HPDE6-E6E7 (cell line): ENCODE results near the gene KCND3.

Experiments used
- DNase-seq: peaks from one replicate; pipeline ENCODE4 v3.0.0; 2011; ENCODE audit warnings: missing footprints; ENCODE audit errors: extremely low spot score

Gene KCND3

DNA sequence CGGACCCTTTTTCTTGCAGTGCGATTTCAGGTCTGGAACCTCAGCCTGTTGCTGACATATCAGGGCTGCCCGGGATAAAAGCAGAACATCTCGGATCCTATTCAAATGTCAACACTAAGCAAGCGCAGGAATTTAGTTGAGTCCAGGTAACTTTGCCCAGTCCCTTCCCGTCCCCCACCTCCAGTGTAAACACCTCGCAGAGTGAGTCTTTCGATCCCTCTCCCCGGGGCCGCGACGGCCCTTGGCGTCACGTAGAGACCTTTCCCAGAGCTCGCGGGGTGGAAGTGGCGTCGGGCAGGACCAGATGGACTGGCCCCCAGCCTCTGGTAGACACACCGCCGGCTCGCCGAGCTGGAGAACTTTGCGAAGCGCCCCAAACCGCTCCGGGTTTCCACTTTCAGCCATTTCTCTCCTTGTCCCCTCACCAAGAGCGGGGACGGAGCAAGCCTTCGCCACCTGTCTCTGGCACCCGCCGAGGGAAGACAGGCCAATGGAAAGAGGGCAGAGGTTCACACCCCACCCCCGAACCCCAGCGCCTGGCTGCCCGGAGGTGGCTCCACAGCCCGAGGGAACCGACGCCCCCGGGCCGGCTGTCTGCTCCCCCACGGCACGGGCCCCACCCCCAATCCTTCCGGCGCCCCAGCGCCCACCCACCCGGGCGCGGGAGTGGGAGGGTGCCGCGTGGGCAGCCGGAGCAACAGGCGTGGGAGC lies 570 bp downstream of the KCND3 start:
- DNase-seq, result no peak

DNA sequence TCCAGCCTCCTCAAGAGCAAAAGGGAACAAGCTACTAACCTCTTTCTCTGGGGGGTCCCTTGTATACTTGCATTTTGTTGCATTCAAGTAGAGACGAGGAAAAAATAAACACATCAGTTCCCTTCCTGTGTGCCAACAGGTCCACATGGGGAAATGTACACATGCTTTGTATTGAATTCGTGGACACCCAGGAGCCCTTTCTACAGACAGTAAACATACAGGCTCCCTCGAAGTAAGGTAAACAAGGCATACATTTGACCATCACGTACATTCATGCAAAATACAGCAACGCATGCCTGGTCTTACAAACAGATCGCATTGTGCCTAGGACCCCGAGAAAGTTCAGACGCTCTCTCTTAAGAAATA lies 1.1 kb downstream of the KCND3 start:
- DNase-seq, result no peak

DNA sequence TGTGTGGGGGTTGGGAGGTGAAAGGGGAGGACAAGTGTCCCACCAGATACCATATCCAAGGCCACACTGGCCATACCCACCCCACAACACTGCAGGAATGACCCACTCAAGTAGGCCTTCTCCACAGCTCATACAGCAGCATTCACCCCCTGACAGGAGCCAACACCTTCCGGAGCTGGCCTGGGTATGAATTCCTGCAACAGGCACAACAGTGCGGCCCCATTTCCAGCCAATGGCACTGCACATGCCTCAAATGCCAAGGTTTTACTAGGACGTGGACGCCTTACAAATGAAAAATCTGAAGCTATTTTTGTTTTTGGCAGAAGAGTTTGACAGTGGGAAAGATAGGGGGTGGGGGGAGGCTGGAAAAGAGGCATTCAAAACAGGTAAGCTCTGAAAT lies 2.0 kb downstream of the KCND3 start:
- no peak for DNase-seq

DNA sequence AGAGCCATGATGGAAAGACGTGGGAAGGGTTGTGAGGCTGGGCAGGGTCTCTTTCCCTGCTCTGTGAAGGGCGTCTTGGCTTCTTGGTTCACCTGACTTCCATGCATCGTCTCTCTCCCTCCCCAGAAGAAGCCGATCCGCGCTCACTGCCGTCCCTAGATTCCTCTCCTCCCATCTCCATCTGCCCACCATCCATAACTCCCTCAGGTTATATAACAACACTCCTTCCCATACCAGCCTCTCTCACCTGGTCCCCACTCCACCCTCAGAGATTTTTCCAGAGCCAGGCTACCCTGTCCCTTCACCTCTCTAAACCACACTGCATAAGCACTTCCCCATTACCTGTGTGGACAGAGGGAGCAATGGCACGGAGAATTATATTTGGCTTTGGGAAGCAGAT lies 6.0 kb downstream of the KCND3 start:
- DNase-seq, result no peak

DNA sequence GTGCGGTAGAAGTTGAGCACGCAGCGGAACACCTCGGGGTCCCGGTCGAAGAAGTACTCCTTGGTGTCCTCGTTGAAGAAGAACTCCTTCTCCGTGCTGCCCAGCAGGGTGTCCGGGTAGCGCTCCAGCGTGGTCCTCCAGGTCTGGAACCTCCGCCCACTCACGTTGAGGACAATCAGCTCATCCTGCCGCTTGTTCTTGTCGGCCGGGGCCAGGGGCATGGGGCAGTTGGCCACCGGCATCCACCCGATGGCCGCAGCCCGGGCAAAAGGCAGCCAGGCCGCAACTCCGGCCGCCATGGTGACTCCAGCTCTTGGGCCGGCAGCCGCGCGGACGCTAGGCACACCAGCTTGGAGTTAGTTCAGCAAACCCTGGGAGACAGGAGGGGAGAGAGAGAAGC lies 7.0 kb downstream of the KCND3 start:
- no peak for DNase-seq

DNA sequence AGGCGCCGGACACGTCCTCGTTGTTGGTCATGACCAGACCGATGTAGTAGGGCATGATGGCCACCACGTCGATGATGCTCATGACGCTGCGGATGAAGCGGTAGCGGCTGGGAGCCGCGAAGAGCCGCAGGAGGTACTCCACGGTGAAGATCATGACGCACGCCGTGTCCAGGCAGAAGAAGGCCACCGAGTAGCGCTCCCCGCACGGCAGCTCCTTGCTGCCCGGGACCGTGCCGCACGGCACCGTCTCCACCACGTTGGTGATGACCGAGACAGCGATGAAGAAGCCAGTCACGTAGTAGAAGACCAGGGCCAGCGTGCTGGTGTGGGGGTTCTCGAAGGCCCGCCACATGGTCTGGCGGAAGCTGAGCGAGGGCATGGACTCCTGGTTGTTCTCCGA lies 7.6 kb downstream of the KCND3 start:
- DNase-seq, result no peak

DNA sequence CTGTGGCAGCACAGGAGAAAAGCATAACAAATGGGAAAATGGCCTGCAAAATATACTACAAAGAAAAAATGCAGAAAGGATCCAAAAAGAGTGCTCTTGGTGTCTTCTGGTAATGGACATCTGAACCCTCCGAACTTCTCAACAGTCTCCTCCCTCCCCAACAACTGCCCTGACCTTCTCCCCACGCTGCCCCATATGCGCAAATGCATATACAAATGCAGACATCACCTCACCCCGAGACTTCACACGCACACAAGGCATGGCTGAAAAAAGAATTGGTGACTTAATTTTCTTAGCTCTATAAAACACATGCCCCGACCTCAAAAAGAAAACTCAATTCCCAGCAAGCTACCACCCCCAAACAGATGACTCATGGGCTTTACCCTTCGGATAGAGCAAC lies 8.4 kb downstream of the KCND3 start:
- no peak for DNase-seq

DNA sequence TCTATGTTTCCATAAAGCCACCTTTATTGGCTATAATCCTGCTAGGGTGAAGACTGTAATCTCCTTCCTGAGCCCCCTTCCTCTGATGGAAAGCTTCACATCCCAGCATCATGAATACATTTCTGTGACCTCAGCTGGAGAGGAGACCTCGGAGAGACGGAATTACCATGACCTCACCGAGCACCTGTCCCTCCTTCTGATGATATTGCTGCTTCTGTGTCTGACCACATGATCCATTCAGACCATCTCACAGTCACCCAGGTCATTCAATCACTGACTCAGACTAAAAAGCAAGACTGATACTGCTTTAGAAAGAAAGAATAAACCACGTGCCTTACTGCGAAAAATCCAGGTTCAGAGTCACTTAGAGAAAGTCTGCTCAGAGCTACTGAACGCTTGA lies 8.8 kb downstream of the KCND3 start:
- no peak for DNase-seq

DNA sequence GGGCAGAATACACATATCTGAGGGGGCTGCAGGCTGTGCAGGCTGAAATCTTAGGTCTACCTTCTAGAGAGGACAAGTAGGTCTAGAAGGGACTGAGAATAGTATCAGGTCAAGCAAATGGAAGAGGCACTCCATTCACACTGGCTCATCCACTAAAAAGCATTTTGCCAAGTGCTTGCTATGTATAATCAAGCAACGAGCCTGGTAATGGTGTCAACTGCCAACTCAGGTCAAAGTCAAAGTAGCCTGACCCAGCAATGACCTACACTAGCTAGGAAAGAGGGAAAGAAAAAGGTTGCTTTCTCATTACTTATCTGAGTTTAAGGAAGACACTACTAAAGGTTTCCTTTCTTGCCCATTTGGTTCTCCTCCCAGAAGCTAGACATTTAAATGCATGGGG lies 10.8 kb downstream of the KCND3 start:
- no peak for DNase-seq

DNA sequence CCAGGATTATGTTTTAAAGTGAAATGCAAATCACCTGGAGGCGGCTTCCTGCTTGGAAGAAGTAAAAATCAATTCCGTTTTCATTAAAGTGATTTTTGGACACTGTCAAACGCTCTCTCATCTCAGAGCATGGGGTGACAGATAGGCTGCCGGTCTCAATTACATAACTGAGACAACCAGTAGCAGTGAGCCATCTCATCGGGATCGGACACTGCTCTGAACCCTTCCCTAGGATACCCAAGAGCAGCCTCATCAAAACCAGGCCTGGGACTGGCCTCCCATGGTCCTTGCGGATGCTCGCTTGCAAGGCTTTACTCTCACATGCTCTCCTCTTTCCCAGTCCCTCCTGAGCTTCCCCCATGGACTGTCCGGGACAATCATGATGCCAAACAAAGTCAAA lies 12.1 kb downstream of the KCND3 start:
- no peak for DNase-seq

DNA sequence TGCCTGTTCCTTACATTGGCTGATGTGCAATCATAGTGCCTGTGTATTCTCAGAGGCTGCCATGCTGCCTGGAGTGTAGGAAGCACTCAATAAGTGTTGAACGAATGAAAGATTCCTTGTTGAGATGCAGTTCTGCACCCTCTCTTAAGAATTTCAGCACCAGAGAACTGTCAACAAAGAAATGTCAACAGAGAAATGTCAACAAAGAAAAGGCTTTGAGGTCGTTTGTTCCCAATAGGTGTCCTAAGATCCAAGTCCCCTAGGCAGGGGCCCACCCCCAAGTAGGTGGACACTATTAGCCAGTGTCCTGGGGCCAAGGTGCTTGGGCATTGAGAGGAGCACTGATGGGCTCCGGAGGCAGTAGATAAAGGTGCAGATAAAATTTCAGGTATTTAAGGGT lies 12.6 kb downstream of the KCND3 start:
- no peak for DNase-seq

DNA sequence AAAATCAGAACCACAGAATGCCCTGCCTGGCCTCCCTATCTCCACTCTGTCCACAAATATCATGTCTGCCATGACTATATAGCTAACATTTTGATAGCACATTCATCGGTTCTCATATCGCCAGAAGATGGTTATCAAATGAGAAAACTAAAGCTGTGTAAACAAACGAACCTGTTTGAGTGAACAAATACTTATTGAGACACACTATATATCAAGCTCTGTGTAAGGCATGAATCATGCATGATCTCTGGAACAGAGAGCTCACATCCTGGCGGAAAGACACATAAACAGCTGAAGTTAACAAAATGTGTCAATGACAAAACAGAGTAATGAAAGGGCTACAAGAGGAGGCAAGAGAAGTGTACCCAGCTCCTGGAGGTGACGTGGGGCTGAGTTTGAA lies 13.1 kb downstream of the KCND3 start:
- no peak for DNase-seq

DNA sequence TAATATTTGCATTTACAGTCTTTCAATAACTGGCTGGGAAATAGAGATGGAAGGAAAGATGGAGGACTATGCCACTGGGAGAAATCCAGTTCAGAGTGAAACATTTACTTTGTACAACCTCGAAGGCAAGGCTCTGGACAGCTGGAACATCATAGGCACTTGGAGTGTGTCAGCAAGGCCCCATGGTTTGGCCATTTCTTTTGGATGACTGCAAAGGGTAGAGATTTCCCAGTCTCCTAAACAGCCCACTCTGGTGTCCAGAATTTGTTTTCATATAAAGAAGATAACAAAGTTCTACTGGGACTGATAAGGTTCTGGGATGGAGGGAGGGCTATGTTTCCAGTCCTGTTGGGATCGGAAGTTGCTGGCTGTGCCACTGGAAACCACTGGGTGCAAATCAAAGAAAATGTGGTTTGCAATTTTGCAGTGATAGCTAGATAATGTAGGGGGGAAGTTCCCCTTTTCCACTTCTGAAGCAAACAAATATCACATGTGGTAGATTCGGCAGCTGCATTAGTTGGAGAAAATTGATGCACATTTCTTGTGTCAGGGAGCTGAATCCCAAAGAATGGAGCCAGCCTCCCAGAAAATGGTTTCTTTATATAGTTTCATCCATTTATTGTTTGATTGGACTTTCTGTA lies 16.2 kb downstream of the KCND3 start:
- DNase-seq, result no peak

DNA sequence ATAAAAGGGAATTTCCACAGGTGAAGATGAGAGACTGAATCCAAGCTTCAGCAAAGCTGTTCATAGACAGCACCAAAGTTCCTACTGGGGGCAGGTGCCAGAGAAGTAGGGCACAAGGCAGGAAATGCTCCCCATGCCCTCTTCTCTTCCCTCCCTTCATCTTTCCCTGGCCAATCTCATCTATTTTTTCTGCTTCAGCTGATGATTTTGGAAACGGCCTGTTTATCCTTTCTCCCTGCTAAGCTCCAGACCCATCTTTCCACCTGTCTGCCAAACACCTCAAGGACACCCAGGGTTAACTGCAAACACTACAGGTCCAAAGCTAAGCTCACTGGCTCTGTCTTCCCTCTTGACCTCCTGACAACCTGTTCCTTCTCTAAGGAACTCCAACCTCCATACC lies 18.1 kb downstream of the KCND3 start:
- DNase-seq, result no peak

DNA sequence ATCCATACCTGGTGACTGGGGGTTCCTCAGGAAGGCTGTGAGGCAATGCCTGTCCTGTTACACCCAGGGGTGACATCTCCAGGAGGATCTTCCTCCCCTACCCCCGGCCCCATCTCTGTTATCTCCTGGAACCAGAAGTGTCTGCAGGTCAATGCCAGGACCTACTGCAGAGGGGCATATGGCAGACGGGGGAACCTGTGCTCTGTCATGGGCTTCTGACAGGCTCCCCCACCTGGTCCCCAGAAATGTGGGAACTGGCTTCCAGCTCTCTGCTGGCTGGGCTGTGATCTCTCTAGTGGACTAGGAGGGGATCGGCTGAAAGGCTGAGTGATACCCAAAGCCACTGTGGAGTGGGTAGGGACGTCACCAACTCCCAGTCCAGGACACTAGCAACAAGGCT lies 21.0 kb downstream of the KCND3 start:
- no peak for DNase-seq

DNA sequence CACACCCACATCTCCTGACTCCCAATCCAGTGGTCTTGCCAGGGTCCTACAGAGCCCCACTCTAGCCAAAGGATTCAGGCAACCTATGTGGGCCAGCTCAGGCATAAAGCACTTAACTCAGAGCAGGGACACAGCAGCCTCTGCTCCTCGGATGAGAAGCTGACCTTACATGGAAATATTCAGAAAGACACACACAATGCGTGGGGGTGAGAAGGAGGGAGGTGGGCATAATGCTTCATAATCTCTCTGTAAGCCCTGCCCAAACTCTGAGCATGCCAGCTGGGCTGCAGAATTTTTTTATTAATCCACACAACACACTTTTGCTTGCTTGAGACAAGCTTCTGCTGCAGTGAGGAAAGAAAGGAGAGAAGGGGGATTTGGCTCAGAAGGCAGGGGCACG lies 21.6 kb downstream of the KCND3 start:
- DNase-seq, result no peak

DNA sequence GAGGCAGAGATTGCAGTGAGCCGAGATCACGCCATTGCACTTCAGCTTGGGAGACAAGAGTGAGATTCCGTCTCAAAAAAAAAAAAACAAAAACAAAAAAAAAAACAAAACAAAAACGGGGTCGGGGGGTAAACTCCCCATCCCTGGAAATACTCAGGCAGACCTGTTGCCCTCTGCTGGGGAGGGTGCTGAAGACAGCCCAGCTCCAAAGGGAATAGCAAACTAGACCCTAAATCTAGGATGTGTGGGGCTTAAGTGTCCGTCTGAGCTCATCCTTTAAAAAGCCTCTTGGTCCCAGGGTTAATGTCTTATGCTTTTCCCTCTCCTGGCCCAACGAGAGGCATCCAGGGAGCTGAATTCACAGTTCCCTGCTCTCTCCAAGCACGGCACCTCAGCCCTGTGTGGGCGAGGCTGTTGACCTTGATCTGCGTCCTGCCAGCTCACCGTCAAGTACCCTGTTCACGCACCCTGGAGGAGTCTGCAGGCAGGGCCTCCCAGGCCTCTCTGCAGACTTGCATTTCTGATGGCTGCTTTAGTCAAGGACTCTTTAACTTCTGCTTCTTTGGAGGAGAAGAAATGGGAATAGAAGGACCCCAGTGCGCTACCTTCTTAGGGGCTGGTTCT lies 22.3 kb downstream of the KCND3 start:
- DNase-seq, result no peak

DNA sequence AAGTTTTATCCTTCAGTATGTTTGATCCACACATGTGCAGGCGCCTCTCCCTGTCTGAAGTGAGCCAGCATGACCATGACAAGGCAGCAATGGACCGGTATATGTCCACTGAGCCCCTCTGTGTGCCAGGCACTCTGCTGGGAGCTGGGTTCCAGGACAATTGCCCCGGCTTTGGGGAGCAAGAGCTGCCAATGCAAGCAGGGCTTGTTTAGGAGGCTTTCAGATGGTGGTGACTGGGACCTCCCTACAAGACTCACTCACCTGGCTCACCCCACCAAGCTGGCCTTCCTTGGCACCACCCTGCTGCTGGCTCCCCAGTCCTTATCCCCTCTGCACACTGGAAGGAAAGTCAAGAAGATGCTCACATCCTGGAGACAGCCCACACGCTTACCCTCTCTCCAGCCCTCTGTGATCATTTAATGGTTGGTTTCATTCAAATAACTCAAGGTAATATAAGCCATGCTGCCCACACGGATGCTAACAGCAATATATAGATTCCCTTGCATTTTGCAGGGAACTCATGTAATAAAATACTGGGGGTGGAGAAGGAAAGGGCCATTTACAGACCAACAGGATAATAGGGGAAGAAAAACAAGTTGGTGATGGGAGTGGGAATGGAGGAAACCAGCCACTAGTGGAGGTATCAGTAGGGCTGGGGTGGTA lies 23.6 kb downstream of the KCND3 start:
- DNase-seq, result no peak

DNA sequence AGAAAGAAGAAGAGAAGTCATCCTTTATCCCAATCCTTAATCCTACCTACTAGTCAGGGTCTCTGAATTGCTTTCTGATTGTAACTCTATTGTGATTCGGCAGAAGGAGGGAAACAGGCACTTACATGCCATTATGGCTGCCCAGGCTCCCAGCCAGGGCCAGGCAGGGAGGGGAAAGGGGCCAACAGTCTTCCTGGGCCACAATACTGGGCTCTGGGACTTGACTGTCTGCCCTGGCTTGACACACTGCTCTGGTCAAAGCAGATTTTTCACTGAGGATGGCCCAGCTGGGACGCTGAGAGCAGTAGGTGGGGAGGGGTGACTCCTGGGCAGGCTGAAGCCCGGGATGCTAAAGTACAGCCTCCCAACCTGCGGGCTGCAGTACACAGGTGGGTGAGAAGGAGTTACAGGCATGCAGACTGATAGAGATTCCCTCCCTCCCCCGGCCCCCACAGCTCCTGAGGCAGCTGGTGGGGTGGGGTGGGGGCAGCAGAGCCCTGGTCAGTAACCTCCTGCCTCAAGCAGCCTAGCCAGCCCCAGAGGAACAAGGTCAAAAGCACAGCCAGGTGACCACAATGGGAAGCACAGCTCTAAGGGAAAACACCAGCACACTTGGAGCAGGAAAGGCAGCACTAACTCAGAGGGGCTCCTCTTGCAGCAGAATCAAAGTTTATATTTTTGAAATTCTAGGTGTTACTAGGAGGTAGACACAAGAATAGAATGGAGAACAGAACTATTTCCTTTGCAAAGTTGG lies 25.3 kb downstream of the KCND3 start:
- no peak for DNase-seq

DNA sequence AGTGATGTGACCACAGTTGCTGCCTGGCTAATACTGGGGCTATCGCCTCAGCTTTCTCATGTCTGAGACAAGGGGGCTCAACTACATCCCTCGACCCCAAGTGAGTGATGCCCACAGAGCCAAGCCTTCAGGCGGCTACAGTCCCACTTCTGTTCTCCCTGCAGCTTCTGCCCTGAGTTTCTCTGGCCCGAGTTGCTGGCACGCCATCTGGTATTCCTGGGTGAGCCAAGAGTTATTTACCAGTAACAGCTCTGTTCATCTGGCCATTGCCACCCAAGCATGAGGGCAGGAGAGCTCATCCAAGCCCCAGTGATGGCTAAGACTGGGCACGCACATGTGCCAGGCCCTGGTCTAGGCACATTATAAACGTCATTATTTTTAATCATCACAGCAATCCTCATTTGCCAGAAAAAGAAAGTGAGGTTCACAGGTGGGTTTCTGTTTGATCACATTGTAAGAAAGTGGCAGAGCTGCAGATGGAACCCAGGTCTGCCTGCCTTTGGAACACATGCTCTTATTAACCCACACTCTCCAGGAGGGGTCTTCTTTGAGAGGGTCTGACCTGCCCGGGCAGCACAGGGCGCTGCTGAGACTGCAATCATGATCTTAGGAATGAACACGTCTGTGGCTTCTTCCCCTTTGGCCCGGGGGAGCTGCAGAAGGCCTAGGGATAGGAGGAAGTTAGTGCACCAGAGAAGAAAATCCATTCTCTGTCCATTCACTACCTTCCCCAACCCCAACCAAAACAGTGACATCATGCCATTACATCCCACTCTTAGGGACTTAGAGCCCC lies 27.5 kb downstream of the KCND3 start:
- no peak for DNase-seq

DNA sequence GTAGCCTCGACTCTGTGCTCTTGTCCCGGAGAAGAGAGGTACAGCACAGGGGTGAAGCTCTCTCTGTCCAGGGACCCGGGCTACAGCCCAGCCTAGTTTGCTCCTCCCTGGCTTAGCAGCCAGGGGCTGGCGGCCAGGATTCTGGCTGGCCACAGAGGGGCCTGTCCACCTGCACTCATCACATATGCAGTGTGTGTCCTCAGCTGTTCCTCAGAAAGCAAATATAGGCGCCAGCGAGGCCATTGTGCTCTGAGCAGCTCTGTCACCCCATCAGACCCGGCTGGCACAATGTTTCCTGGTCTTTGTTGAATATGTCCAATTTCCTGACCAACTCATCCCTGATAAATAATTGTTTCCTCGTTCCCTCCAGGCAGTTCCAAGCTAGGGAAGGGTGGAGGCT lies 28.5 kb downstream of the KCND3 start:
- no peak for DNase-seq
